GM18507 (cell line): ENCODE measurements around the gene GRK5.
A peak's percentile ranks its signal among the peaks of the same experiment; 100 is the strongest.

Source experiments
- DNase-seq: peaks from one replicate; pipeline ENCODE4 v3.0.0; 2011; ENCODE audit warnings: low read depth; ENCODE audit not compliant: insufficient read length; ENCODE audit errors: extremely low spot score
- FAIRE-seq: peaks from 2 replicates; lab custom pipeline; 2011; peaks lifted over from hg19 to GRCh38; lab: Jason Lieb, UNC

GRK5 gene

DNA sequence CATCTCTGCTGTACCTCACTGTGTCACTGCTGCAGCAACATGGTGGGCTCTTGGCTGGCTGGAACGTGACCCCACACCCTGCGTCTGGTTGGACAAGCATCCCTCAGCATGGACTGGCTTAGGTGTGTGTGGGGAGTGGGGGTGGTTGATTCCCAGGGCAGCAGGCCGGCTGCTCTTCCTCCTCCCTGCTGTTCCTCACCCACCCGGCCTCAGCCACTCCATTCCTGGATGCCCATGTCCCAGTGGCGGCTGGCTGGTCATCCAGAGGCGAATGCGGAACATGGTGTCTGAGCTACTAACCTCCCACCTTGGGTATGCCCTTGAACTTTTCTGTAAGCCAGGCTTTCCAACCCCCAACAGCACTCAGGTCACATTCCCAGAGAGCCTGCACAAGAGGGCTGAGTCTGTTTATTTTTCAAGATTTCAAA is 81.2 kb downstream of the GRK5 start:
- no peak for FAIRE-seq
- DNase-seq, result no peak

DNA sequence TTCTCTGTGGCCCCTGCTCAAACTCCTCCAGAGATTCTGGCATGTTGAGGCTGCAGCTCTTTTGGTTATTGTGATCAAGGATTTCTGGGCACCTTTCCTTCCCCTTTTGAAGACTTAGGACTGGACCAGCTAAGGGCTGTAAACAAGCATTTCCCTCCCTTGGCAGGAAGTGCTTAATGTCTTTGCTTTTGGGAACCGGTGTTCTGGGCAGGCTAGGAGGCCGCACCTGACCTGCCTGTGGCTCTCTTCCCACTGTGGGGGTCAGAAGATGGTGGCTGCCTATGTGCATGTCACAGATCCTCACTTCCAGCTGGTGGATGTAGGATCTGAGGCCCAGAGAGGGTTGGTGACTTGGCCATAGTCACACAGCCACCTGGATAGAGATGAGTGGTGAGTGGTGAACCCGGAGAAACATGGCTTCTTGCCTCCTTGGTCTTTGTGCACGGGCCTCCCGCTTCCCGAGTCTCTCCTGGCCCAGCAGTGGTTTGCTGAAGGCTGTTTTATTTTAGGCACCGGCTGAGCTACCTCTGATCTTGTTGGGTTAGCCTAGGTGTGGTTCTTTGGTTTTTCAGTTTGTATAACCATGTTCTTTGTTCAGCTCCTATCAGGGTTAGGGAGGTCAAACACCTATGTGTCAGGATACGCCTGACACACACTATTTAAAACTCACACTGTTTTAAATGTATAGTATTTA is 82.0 kb downstream of the GRK5 start:
- DNase-seq, result no peak
- no peak for FAIRE-seq

DNA sequence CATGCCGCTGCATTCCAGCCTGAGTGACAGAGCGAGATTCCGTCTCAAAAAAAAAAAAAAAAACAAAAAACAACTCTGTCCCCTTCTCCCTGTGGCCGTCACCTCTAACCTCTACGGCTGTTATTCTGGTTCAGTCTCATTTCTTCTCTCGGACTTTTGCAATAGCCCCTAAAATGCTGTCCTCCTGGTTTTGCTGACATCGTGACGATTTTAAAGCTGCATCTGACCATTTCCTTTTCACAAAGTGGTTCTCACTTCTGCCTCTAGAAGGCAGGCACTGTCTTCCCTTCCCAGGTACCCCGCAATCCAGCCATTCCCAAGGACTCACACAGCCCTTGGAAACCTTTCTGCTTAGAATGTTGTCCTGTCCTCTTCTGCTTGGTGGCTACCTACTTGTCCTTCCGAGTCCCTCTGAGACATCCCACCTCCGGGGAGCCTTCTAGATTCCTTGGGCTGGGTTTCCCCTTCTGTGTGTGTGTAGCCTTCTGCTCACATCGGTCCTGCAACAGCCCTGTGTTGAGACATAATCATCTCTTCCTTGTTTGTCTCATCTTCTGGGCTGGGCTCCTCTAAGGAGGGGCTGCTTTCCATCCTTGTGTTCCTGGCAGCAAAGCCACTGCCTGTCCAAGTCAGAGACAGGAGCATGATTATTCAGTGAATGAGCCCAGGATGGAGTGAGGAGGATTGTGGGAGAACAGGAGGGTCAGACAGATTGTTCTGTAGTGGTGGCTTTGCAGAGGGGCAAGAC is 83.1 kb downstream of the GRK5 start:
- DNase-seq (no peak), FAIRE-seq (no peak)

DNA sequence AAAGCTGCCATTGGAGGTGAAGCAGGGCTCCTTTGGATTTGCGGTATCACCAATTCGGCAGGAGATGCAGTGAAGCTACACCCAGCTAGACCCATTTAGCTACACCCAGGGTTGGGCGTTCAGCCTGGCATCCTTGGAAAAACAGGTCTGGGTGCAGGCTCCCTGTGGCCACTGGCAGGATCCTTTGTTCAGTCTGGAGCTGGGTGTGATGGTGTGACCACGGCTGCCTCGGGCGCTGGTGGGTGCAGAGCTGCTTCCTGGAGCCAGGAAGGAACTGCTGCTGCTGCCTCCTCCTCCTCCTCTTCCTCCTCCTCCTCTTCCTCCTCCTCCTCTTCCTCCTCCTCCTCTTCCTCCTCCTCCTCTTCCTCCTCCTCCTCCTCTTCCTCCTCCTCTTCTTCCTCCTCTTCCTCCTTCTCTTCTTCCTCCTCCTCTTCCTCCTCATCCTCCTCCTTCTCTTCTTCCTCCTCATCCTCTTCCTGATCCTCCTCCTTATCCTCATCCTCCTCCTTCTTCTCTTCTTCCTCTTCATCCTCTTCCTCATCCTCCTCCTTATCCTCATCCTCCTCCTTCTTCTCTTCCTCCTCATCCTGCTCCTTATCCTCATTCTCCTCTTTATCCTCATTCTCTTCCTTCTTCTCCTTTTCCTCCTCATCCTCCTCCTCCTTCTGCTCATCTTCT is 84.0 kb downstream of the GRK5 start:
- FAIRE-seq (no peak), DNase-seq (no peak)

DNA sequence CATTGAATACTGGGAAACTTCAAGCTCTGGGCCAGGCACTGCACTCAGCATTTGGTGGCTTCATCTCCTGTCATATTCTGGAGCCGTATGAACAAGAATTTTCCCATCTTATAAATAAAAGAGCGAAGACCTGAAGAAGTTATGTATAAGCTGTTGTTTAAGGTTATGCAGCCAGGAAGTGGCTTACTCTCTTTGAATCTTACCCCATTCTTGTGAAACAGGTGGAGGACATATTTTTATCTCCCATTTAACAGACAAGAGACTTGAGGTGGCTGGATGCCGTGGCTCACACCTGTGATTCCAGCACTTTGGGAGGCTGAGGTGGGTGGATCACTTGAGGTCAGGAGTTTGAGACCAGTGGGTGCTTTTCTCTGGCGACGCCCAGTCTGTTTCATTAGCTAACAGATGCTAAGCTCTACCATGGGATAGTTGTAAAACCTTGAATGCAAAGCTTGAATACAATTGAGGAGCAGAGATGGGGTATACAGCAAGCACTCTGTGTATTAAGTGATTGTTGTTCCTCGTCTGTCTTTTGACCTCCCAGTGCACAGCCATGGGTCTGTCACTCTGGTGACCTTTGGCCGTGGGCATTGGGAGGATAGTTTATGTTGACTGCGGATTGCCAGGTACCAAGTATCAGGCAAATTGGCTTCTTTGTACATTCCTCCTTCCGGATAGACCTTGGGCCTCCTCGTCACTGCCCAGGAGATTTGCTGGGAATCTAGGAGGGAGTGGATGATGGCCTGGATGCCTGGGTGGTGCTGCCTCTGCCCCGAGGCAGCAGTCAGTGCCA is 85.8 kb downstream of the GRK5 start:
- FAIRE-seq, result no peak
- no peak for DNase-seq

DNA sequence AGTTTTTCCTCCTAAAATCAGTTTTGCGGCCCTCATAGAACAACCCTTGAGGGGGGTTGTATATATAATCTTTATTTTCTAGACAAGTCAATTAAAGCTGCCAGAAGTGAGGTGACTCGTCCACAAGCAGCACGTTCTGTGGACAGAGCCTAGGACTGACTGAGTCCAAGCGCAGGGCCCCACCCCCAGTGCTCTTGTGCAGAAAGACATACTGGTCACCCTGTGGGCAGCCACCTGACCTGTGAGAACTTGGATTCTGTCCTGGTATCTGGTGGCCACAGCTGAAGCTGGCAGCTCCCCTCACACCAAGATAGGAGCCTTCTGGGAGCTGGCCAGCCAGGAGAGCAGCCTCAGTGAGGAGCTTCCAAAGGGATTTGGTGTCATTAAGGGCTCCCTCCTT is 89.3 kb downstream of the GRK5 start:
- FAIRE-seq (no peak), DNase-seq (no peak)

DNA sequence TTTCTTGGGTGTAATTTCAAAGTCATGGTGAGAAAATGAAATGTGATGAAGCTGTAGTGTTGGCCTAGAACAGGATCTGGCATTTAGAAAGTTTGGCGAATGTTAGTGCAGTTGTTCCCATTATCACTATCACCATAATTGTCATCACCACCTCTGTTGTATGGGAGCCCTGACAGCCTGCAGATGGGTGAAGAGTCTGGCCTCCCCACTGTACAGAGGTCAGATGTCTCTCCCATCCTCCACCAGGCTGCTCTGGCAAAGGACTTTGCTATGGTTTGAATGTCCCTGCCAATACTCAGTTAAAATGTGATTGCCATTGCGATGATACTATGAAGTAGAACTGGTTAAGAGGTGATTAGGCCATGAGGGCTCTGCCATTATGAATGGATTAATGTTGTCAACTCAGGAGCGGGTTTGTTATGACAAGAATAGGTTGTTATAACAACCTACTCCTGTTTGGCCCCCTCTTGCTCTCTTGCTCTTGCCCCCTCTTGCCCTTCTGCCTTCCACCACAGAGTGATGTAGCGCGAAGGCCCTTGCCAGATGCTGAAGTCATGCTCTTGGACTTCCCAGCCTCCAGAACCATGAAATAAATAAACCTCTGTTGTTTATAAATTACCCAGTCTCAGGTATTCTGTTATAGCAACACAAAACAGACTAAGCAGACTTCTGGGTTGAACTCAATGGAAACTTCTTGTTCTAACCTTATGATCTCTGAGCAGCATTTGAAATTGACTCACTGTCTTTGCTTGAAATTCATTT is 90.0 kb downstream of the GRK5 start:
- no peak for DNase-seq
- FAIRE-seq, result no peak

DNA sequence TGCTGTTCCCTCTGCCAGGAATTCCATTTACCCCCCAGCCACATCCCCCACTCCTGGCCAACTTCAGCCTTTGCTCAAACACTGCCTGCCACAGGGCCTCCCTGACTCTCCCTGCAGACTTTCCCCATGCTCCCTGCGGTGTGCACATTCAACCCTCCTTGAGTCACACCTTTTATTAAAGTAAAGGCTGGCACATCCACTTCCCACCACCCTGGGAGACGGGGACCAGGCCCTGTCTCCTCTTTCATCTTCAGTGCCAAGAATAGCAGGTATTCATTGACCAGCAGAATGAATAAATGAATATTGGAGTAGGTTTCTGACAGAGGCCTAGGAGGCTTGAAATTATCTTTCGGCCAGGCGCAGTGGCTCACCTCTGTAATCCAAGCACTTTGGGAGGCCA is 91.4 kb downstream of the GRK5 start:
- FAIRE-seq (no peak), DNase-seq (no peak)

DNA sequence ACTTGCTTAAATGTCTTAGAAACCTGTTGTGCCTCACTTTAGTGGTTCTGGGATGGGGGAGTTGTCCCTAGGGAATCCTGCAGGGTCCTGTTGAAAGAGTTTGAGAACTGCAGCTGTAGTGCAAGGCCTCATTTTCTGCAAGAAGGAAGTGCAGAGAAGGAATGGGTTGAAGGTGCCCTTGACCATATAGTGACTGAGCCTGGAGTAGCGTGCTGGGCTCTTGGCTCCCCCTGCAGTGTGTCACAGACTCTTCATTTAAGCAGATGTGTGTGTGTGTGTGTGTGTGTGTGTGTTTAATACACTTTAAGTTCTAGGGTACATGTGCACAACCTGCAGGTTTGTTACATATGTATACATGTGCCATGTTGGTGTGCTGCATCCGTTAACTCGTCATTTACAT is 92.2 kb downstream of the GRK5 start:
- DNase-seq (no peak), FAIRE-seq (no peak)

DNA sequence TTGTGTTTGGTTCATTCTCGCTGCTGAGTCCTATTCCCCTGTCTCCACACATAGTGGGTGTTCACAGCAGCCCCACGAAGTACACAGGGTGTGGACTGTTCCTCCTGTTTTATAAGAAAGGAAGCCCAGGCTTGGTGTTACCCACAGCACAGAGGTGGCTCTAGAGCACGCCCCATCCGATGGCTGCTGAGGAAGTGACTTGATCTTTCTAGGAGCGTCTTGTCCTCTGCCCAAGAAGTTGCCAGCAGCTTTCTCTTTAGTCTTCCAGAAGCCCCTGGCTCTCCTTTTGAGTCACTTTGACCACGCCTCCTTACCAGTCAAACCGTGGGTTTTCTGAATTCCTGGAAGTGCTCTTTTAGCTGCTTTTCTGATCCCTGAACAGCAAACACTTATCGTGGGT is 94.0 kb downstream of the GRK5 start:
- DNase-seq (no peak), FAIRE-seq (peak; percentile 69)

DNA sequence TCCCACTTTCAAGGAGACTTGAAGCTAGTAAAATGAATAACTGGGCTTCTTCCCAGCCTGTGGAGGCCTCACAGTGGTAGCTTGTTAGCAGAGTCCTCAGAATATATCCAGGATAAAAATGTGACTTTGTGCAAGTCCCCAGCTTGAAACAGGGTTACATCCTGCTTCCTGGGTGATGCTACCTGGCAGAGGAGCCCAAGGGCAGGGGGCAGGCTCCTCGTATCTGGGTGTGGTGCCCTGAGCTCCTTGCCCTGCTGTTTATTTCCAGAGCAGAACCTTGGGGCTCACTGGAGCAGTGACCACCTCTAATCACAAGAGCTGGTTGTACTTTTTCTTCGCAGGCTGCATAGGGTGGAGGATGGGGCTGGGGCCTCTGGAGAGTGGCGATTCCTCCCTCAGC is 94.8 kb downstream of the GRK5 start:
- FAIRE-seq (no peak), DNase-seq (no peak)

DNA sequence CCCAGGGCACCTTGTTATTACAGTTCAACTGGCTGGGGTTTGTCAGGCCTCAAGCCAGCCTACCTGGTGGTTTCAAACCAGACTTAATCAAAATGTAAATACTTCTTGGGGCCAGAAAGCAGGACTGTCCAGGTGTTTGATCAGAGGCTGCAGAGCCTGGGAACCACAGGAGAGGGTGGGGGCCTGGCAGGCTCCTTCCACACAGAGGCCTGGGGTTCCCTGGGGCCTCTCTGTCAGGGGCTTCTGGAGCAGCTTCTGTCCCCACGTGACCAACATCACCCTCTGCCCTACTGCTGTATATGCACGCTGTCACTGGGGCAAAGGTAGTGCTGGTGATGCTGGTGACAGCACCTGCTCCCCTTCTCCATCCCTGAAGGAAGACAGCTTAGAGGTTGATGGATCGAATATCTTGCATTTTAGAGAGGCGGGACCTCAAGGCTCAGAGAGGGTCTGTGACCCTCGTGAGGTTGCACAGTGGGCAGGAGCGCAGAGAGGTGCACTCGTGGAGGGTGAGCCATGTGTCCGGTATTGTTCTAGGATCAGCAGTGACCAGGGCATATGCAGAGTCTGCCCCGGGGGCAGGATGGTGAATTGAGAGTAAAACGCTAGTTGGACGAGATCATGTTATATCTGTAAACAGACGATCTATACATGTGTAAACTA is 95.4 kb downstream of the GRK5 start:
- FAIRE-seq (no peak), DNase-seq (no peak)

DNA sequence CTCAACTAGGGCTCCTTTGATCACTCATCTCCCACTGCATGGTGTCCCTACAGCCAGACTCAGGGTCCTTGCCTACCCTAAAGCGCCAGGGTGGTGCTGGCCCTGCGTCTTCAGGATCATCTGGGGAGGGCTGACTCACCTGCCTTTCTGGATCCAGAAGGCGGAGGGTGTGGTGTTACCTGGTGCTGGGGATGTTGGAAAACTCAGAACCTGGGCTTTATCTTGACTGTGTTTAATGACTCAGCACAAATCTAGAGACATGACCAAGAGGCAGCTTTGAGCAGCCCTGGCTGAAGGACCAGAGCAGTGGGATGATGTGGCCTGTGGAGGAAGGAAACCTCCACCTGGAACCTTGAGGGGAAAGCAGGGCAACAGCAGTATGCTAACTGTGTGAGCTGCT is 96.5 kb downstream of the GRK5 start:
- DNase-seq (no peak), FAIRE-seq (no peak)

DNA sequence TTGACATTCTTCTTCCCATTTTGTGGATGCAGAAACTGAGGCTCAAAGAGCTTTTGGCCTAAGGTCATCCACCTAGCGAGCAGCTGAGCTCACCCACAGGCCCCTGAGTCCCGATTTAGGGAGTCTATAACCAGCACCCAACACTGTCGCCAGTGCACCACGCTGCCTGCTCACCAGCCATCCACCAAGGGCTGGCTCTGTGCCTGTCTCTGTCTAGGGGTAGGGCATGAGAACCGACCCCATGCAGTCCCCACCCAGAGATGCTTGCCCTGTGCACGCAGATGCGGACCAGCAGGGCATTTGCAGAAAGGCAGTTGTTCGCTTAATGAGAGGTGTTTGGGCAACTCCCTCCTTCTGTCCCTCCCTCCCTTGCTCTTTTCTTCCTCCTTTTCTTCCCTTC is 97.2 kb downstream of the GRK5 start:
- FAIRE-seq, result no peak
- DNase-seq, result no peak

DNA sequence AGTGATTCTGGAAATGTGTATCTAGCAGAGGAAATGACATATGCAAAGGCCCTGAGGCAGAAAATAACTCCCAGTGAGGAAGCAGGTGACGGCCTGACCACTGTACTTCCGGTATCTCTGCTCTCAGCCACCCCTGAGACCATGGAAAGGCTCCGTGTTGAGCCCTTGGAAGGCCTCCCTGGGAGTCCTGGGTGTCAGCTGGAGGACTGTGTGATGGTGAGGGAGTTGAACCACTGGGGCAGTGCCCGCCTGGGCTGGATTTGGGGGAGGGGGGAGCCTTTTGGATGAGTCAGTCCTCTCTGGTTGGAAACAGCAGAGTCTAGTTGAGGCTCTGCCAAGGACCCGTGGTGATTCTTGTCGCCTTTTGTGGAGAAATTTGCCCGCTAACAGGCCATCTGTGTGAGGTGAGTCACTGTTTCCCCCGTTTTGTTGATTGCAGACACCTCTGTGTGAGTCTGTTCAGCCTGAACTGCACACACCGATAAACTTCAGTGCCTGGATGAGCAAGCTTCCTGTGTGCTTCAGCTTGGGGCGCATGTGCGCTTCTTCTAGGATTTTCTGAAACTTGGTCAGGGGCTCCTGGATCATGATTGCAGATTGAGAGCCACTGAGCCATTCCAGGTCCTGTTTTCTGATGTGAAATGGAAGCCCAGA is 98.6 kb downstream of the GRK5 start:
- no peak for FAIRE-seq
- peak; percentile 55 for DNase-seq

DNA sequence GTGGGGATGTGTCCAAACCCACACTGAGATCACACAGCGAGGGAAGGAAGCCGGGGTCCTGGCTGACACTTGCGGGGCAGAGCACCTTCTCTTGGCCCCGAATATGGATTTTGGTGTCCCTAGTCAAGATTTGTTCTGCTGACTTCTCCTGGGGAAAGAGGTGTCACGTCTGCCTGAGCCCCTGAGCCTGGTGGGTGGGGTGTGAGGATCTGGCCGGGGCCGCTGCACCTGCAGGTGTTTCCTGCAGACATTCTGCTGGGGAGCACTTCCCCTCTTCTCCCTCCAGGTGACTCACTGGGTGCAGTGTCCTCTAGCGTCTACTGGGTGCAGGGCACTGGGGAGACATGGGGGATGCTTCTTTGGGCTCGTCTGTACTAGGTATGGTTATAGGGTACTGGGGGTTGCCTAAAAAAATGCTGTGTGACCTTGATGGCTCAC is 99.2 kb downstream of the GRK5 start:
- peak; percentile 94 for FAIRE-seq
- peak; percentile 65 for DNase-seq

DNA sequence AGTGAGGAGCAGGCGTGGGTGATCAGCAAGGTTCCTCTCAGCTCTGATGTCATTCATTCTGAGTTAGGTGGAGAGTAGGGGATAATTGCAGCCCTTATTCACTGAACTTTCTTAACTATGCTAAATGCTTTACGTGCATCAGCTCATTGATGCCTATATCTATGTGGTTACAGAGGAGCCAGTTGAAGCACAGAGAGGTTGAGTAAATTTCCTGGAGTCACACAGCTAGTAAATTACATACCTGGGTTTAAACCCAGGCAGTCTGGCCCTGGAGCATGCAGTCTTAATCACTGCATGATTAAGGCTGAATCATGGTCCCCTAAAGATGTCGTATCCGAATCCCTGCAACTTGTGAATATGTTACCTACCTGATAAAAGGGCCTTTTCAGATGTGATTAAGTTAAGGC is 99.6 kb downstream of the GRK5 start:
- FAIRE-seq, result no peak
- no peak for DNase-seq

DNA sequence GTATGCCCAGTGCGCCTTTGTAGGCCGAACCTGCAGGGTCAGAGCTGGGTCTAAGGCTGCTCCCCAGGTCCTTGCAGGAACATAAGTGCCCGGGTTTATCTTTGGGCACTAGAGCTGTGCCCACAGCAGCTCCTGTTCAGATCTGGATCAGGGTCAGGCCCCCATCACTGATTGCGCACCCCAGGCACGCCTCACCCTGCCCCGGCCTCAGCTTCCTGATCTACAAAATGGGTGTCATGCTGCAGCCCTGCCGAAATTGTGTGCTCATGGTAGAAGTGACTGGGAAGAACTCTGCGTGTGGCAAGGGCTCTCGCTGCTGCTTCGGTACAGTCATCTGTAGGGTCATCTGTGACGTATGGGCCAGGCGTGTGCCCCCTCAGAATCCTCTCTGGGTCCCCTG is 100.7 kb downstream of the GRK5 start:
- no peak for DNase-seq
- no peak for FAIRE-seq
